ENCODE data around the gene LRGUK.
"Not testable (repeated sequence)": the region's sequence is repeated elsewhere in the genome, so short reads cannot be mapped to it uniquely, and the experiment has no call there.

LRGUK gene

DNA sequence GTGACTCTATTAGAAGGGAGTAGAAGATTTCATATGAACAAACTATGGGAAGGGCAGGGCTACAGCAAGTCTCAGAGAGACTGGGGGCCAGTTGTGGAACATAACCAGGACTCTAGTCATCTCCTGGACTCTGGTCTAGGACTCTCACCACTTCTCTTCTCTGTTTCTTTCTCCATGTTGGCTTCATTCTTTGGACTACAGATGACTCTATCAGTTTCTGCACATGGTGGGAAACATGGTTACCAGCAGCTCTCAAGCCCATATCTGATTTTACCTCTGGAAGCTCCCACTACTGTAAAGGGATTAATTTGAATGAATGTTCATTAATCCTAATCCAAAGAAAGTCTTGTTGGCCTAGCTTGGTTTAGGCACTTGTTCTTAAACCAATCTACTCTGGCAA lies 84.7 kb downstream of the LRGUK start:
- no peaks in the 10 kb centered on the region for H3K27me3 ChIP-seq (ENCODE audit: insufficient read depth, insufficient read length)
- no peak overlapping the region for H3K4me3 ChIP-seq (ENCODE audit: insufficient read length, low read depth)
- no peak for DNase-seq (ENCODE audit: low read depth, low spot score)
- no peaks in the 10 kb centered on the region for H3K4me1 ChIP-seq (ENCODE audit: insufficient read depth, insufficient read length)
- TF ChIP-seq ZNF274 (IDR thresholded peaks at IDR 0.05; ENCODE audit: low read depth, low read length) (no peak), YY1 (IDR thresholded peaks at IDR 0.05; ENCODE audit: insufficient read depth, insufficient read length) (no peak), SUZ12 (IDR thresholded peaks at IDR 0.05; ENCODE audit: extremely low read depth, insufficient read depth, insufficient read length) (no peak)
- H3K36me3 ChIP-seq (ENCODE audit: insufficient read depth, insufficient read length, low read length): no peaks in the 10 kb centered on the region
- no peaks in the 10 kb centered on the region for H3K9me3 ChIP-seq (ENCODE audit: insufficient read depth, low read length)
- H3K9ac ChIP-seq (ENCODE audit: insufficient read length, low read depth): no peak overlapping the region

DNA sequence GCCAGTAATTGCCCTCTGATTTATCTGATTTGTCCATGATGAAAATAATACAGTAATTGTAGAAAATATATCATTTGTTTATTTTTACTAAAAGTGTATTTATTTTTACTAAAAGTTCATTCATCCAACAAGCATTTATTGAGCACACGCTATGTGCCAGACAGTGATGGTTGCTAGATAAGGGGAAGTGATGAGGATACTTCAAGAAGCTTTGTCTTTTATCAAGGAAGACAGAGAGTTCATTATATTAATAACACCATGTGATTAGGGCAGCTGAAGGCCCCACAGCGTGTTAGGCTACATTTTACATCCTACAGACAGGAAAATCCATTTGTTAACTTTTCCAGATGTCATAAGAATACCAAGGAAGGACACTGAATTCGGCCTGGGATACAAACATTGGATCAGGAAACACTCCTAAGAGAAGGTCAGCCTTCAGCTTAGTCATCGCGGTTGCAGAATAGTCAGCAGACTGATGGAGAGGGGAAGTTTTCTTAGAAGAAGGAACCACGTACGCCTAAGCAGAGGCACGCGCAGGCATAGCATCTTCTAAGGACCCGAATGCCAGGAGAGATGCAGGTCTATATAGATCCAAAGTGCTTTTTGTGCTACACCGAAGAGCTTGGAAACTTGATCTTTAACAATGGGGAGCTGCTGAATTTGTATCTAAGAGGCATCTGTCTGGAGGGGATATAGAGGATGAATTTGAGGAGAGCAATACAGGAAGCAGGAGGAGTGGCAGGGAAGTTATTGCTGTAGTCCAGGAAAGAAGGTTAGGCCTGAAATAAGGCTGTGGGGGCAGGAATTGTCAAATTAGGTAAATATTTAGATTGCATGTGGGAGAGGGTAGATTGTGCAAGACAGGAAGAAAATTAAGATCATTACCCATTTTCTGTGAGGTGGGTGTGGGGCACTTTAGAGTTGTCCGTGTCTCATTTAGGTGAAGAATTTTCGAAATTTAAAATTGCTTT lies 85.7 kb downstream of the LRGUK start:
- H3K9me3 ChIP-seq (ENCODE audit: insufficient read depth, low read length): no peaks in the 10 kb centered on the region
- DNase-seq (ENCODE audit: low read depth, low spot score): no peak
- H3K4me3 ChIP-seq (ENCODE audit: insufficient read length, low read depth): no peak overlapping the region
- H3K9ac ChIP-seq (ENCODE audit: insufficient read length, low read depth): no peak overlapping the region
- no peak for TF ChIP-seq YY1 (IDR thresholded peaks at IDR 0.05; ENCODE audit: insufficient read depth, insufficient read length)
- TF ChIP-seq ZNF274 (IDR thresholded peaks at IDR 0.05; ENCODE audit: low read depth, low read length): no peak
- TF ChIP-seq SUZ12 (IDR thresholded peaks at IDR 0.05; ENCODE audit: extremely low read depth, insufficient read depth, insufficient read length): no peak
- H3K4me1 ChIP-seq (ENCODE audit: insufficient read depth, insufficient read length): no peaks in the 10 kb centered on the region
- H3K36me3 ChIP-seq (ENCODE audit: insufficient read depth, insufficient read length, low read length): no peaks in the 10 kb centered on the region
- no peaks in the 10 kb centered on the region for H3K27me3 ChIP-seq (ENCODE audit: insufficient read depth, insufficient read length)

- TF ChIP-seq ZNF274 (IDR thresholded peaks at IDR 0.05; ENCODE audit: low read depth, low read length) (no peak), SUZ12 (IDR thresholded peaks at IDR 0.05; ENCODE audit: extremely low read depth, insufficient read depth, insufficient read length) (no peak), YY1 (IDR thresholded peaks at IDR 0.05; ENCODE audit: insufficient read depth, insufficient read length) (no peak)
- no peaks in the 10 kb centered on the region for H3K9me3 ChIP-seq (ENCODE audit: insufficient read depth, low read length)
- no peak overlapping the region for H3K4me3 ChIP-seq (ENCODE audit: insufficient read length, low read depth)
- DNase-seq (ENCODE audit: low read depth, low spot score): no peak
- H3K27me3 ChIP-seq (ENCODE audit: insufficient read depth, insufficient read length): no peaks in the 10 kb centered on the region
- H3K9ac ChIP-seq (ENCODE audit: insufficient read length, low read depth): no peak overlapping the region
- H3K4me1 ChIP-seq (ENCODE audit: insufficient read depth, insufficient read length): no peaks in the 10 kb centered on the region
- no peaks in the 10 kb centered on the region for H3K36me3 ChIP-seq (ENCODE audit: insufficient read depth, insufficient read length, low read length)
These were observed 93.1 kb downstream of the LRGUK start for GRCh38 chr7:134220236-134220635.

GRCh38 chr7:134231296-134231695 lies 104.2 kb downstream of the LRGUK start:
- not testable (repeated sequence) for H3K36me3 ChIP-seq (ENCODE audit: insufficient read depth, insufficient read length, low read length); DNase-seq (ENCODE audit: low read depth, low spot score); H3K27me3 ChIP-seq (ENCODE audit: insufficient read depth, insufficient read length); H3K9me3 ChIP-seq (ENCODE audit: insufficient read depth, low read length); H3K4me3 ChIP-seq (ENCODE audit: insufficient read length, low read depth); H3K9ac ChIP-seq (ENCODE audit: insufficient read length, low read depth); H3K4me1 ChIP-seq (ENCODE audit: insufficient read depth, insufficient read length)

- no peaks in the 10 kb centered on the region for H3K27me3 ChIP-seq (ENCODE audit: insufficient read depth, insufficient read length)
- no peak for TF ChIP-seq YY1 (IDR thresholded peaks at IDR 0.05; ENCODE audit: insufficient read depth, insufficient read length)
- no peak for TF ChIP-seq SUZ12 (IDR thresholded peaks at IDR 0.05; ENCODE audit: extremely low read depth, insufficient read depth, insufficient read length)
- no peak for TF ChIP-seq ZNF274 (IDR thresholded peaks at IDR 0.05; ENCODE audit: low read depth, low read length)
- H3K4me1 ChIP-seq (ENCODE audit: insufficient read depth, insufficient read length): no peaks in the 10 kb centered on the region
- no peaks in the 10 kb centered on the region for H3K36me3 ChIP-seq (ENCODE audit: insufficient read depth, insufficient read length, low read length)
- H3K9ac ChIP-seq (ENCODE audit: insufficient read length, low read depth): no peak overlapping the region
- no peak for DNase-seq (ENCODE audit: low read depth, low spot score)
- peaks cover 17% of the 10 kb centered on the region; the same call in 1 of the 2 replicates for H3K9me3 ChIP-seq (ENCODE audit: insufficient read depth, low read length)
- no peak overlapping the region for H3K4me3 ChIP-seq (ENCODE audit: insufficient read length, low read depth)
These were observed 107.1 kb downstream of the LRGUK start for GRCh38 chr7:134234216-134234615.

GRCh38 chr7:134245253-134245652 lies 118.1 kb downstream of the LRGUK start:
- Histone ChIP-seq H3K9me3 (ENCODE audit: insufficient read depth, low read length) (no peaks in the 10 kb centered on the region), H3K4me1 (ENCODE audit: insufficient read depth, insufficient read length) (no peaks in the 10 kb centered on the region), H3K4me3 (ENCODE audit: insufficient read length, low read depth) (no peak overlapping the region), H3K27me3 (ENCODE audit: insufficient read depth, insufficient read length) (no peaks in the 10 kb centered on the region), H3K9ac (ENCODE audit: insufficient read length, low read depth) (no peak overlapping the region), H3K36me3 (ENCODE audit: insufficient read depth, insufficient read length, low read length) (no peaks in the 10 kb centered on the region)
- DNase-seq (ENCODE audit: low read depth, low spot score): no peak
- no peak for TF ChIP-seq YY1 (IDR thresholded peaks at IDR 0.05; ENCODE audit: insufficient read depth, insufficient read length)
- no peak for TF ChIP-seq SUZ12 (IDR thresholded peaks at IDR 0.05; ENCODE audit: extremely low read depth, insufficient read depth, insufficient read length)
- no peak for TF ChIP-seq ZNF274 (IDR thresholded peaks at IDR 0.05; ENCODE audit: low read depth, low read length)

GRCh38 chr7:134246347-134246746 lies 119.2 kb downstream of the LRGUK start:
- Histone ChIP-seq H3K4me1 (ENCODE audit: insufficient read depth, insufficient read length) (no peaks in the 10 kb centered on the region), H3K27me3 (ENCODE audit: insufficient read depth, insufficient read length) (no peaks in the 10 kb centered on the region), H3K9ac (ENCODE audit: insufficient read length, low read depth) (no peak overlapping the region), H3K36me3 (ENCODE audit: insufficient read depth, insufficient read length, low read length) (no peaks in the 10 kb centered on the region), H3K4me3 (ENCODE audit: insufficient read length, low read depth) (no peak overlapping the region), H3K9me3 (ENCODE audit: insufficient read depth, low read length) (no peaks in the 10 kb centered on the region)
- DNase-seq (ENCODE audit: low read depth, low spot score): no peak
- TF ChIP-seq ZNF274 (IDR thresholded peaks at IDR 0.05; ENCODE audit: low read depth, low read length) (no peak), SUZ12 (IDR thresholded peaks at IDR 0.05; ENCODE audit: extremely low read depth, insufficient read depth, insufficient read length) (no peak), YY1 (IDR thresholded peaks at IDR 0.05; ENCODE audit: insufficient read depth, insufficient read length) (no peak)

Data from NT2/D1 (cell line).